IPS-NIHi7 (cell line): Measurements from ENCODE around the gene GNAO1.

Source experiments
- DNase-seq: peaks from one replicate; pipeline ENCODE4 v3.0.0; 2012; ENCODE audit warnings: mixed read lengths; ENCODE audit errors: extremely low spot score

Gene GNAO1

GRCh38 chr16:56191156-56191815 lies at the start of gene GNAO1:
Gene GNAO1 (plus strand): TSS chr16:56191489. CDS start chr16:56192236, 747 bp downstream.
- DNase-seq, result peak; percentile 89

GRCh38 chr16:56143666-56144065 lies 47.6 kb upstream of the GNAO1 start:
- DNase-seq, result no peak

- DNase-seq, result peak; percentile 46
Measured at GRCh38 chr16:56145369-56145768, 45.9 kb upstream of the GNAO1 start.

GRCh38 chr16:56151621-56152020 lies 39.7 kb upstream of the GNAO1 start:
- no peak for DNase-seq

- no peak for DNase-seq
Measured at GRCh38 chr16:56161658-56162057, 29.6 kb upstream of the GNAO1 start.

GRCh38 chr16:56163089-56163488 lies 28.2 kb upstream of the GNAO1 start:
- DNase-seq, result no peak

GRCh38 chr16:56163938-56164337 lies 27.4 kb upstream of the GNAO1 start:
- no peak for DNase-seq

GRCh38 chr16:56164636-56165035 lies 26.7 kb upstream of the GNAO1 start:
- DNase-seq, result no peak

GRCh38 chr16:56174411-56174810 lies 16.9 kb upstream of the GNAO1 start:
- DNase-seq, result no peak

- DNase-seq, result no peak
Measured at GRCh38 chr16:56181401-56181800, 9.9 kb upstream of the GNAO1 start.

- DNase-seq, result no peak
Measured at GRCh38 chr16:56183266-56183665, 8.0 kb upstream of the GNAO1 start.

- DNase-seq, result peak; percentile 25
Measured at GRCh38 chr16:56190048-56190676, 1.1 kb upstream of the GNAO1 start.

GRCh38 chr16:56190677-56191155 lies 573 bp upstream of the GNAO1 start:
- DNase-seq, result peak; percentile 63

- DNase-seq, result no peak
Measured at GRCh38 chr16:56191835-56192634, 746 bp downstream of the GNAO1 start.

- no peak for DNase-seq
Measured at GRCh38 chr16:56192635-56192945, 1.3 kb downstream of the GNAO1 start.

- DNase-seq, result no peak
Measured at GRCh38 chr16:56192986-56193945, 2.0 kb downstream of the GNAO1 start.

GRCh38 chr16:56193951-56194726 lies 2.9 kb downstream of the GNAO1 start:
- DNase-seq, result peak; percentile 98

GRCh38 chr16:56195151-56195550 lies 3.9 kb downstream of the GNAO1 start:
- no peak for DNase-seq

GRCh38 chr16:56196381-56196780 lies 5.1 kb downstream of the GNAO1 start:
- no peak for DNase-seq

- no peak for DNase-seq
Measured at GRCh38 chr16:56197192-56197992, 6.1 kb downstream of the GNAO1 start.
